CD14-positive monocyte (primary cell): Measurements from ENCODE around the gene NLRP4. TPM values are rescaled to one million over a fixed set of nuclear protein-coding genes. Genes with fewer than 3 reads are reported as not detected.

Source experiments
- DNase-seq, 3 donors: peaks; one replicate each; pipeline ENCODE4 v3.0.0-alpha.2; 2011 to 2022
- H2AFZ ChIP-seq: 2 replicates; pipeline ENCODE4 v1.6.0; 2012; ENCODE audit warnings: mild to moderate bottlenecking, low read depth, low read length, inconsistent platforms; ENCODE audit not compliant: insufficient read depth, poor library complexity, severe bottlenecking
- H3K27ac ChIP-seq, 2 donors: 1 replicate in 1 of 2; 2 replicates in 1 of 2; pipeline ENCODE4 v1.5.1; 2012 to 2013; ENCODE audit warnings: low read length in 2 of 2, control low read depth in 1 of 2, inconsistent platforms in 1 of 2, low read depth in 1 of 2, mild to moderate bottlenecking in 1 of 2
- H3K27me3 ChIP-seq, 2 donors: one replicate each; pipeline versions ENCODE4 v1.6.0 to v1.6.1; 2011 to 2013; ENCODE audit warnings: low read length in 2 of 2; ENCODE audit not compliant: control insufficient read depth in 2 of 2, insufficient read depth in 2 of 2
- H3K36me3 ChIP-seq, 2 donors: replicated peaks in 1 of 2; 1 replicate in 1 of 2; 2 replicates in 1 of 2; pipeline versions ENCODE4 v1.5.1 to v1.6.1; 2012 to 2013; ENCODE audit warnings: low read length in 2 of 2, control low read depth in 1 of 2, inconsistent platforms in 1 of 2, mild to moderate bottlenecking in 1 of 2; ENCODE audit not compliant: insufficient read depth in 2 of 2, control insufficient read depth in 1 of 2
- H3K4me1 ChIP-seq, 2 donors: 1 replicate in 1 of 2; 2 replicates in 1 of 2; pipeline versions ENCODE4 v1.5.1 to v1.6.1; 2012 to 2013; ENCODE audit warnings: low read length in 2 of 2, control low read depth in 1 of 2, inconsistent platforms in 1 of 2, mild to moderate bottlenecking in 1 of 2, moderate library complexity in 1 of 2; ENCODE audit not compliant: insufficient read depth in 2 of 2, control insufficient read depth in 1 of 2
- H3K4me2 ChIP-seq: replicated peaks from 2 replicates; pipeline ENCODE3; 2012; ENCODE audit warnings: low read length, moderate library complexity, mild to moderate bottlenecking; ENCODE audit not compliant: poor library complexity, severe bottlenecking; ENCODE audit errors: extremely low read depth
- H3K4me3 ChIP-seq, 3 experiments: fragments of 200-600 bp in 1 of 3; sonication (generic) in 1 of 3; replicated peaks in 1 of 3; 1 replicate in 2 of 3; 2 replicates in 1 of 3; pipeline ENCODE4 v1.5.1; 2011 to 2013; ENCODE audit warnings: low read length in 3 of 3, mild to moderate bottlenecking in 3 of 3, control low read depth in 2 of 3, low read depth in 2 of 3, inconsistent platforms in 1 of 3, moderate library complexity in 1 of 3
- H3K79me2 ChIP-seq: 2 replicates; pipeline ENCODE4 v1.6.0; 2012; ENCODE audit warnings: mild to moderate bottlenecking, control low read depth, inconsistent platforms, low read length, moderate library complexity; ENCODE audit not compliant: insufficient read depth
- H3K9ac ChIP-seq: 2 replicates; pipeline ENCODE4 v1.6.0; 2017; ENCODE audit warnings: low read length, mild to moderate bottlenecking; ENCODE audit not compliant: insufficient read depth, poor library complexity, severe bottlenecking
- H3K9me3 ChIP-seq, 2 donors: replicated peaks in 1 of 2; 1 replicate in 1 of 2; 2 replicates in 1 of 2; pipeline versions ENCODE4 v1.5.1 to v1.6.1; 2012 to 2013; ENCODE audit warnings: low read length in 2 of 2, control low read depth in 1 of 2; ENCODE audit not compliant: control insufficient read depth in 1 of 2, insufficient read depth in 1 of 2
- H4K20me1 ChIP-seq: 2 replicates; pipeline ENCODE4 v1.6.0; 2012; ENCODE audit warnings: mild to moderate bottlenecking, low read length, control low read depth, moderate library complexity; ENCODE audit not compliant: insufficient read depth
- H3K27ac Mint-ChIP-seq, 7 donors: one replicate each; pipeline ENCODE4 v1.8.0; 2020; ENCODE audit warnings: mild to moderate bottlenecking in 7 of 7, mixed read lengths in 7 of 7, moderate library complexity in 6 of 7, inconsistent platforms in 2 of 7
- H3K27me3 Mint-ChIP-seq, 3 donors: one replicate each; pipeline ENCODE4 v1.8.0; 2021 to 2022; ENCODE audit warnings: low read depth in 3 of 3, mild to moderate bottlenecking in 3 of 3, mixed read lengths in 3 of 3, moderate library complexity in 3 of 3, inconsistent platforms in 1 of 3
- H3K36me3 Mint-ChIP-seq, 2 donors: one replicate each; pipeline ENCODE4 v1.8.0; 2020; ENCODE audit warnings: mixed read lengths in 2 of 2, inconsistent platforms in 1 of 2, mild to moderate bottlenecking in 1 of 2
- H3K4me1 Mint-ChIP-seq: one replicate; pipeline ENCODE4 v1.8.0; 2020; ENCODE audit warnings: mild to moderate bottlenecking, mixed read lengths
- H3K4me3 Mint-ChIP-seq, 2 donors: one replicate each; pipeline ENCODE4 v1.8.0; 2020; ENCODE audit warnings: mild to moderate bottlenecking in 2 of 2, mixed read lengths in 2 of 2, moderate library complexity in 1 of 2
- H3K9me3 Mint-ChIP-seq, 7 donors: one replicate each; pipeline ENCODE4 v1.8.0; 2020 to 2022; ENCODE audit warnings: mixed read lengths in 7 of 7, mild to moderate bottlenecking in 6 of 7, moderate library complexity in 6 of 7, inconsistent platforms in 2 of 7
- WGBS: methylation state at CpG from one replicate; pipeline ENCODE4 v1.1.5; 2013; ENCODE audit warnings: missing lambda C conversion rate; ENCODE audit not compliant: insufficient coverage; 5-methylcytosine and 5-hydroxymethylcytosine counted together
- intact Hi-C, 2 donors: fragments of 100-400 bp; cut with micrococcal nuclease; formaldehyde crosslinking; loops; one replicate each; pipeline versions ENCODE4 v1.15.0 to v1.15.1; 2023
- polyA plus RNA-seq, 3 donors: library from polyadenylated mRNA; depleted of rRNA in 1 of 3; unstranded in 2 of 3; stranded (reverse) in 1 of 3; fragments of 300-500 nt in 2 of 3; fragments of >200 nt in 1 of 3; fragmentation: Illumina TruSeq in 2 of 3; gene quantifications; 1 replicate in 2 of 3; 2 replicates in 1 of 3; pipeline ENCODE4 v1.2.3, GENCODE V29; 2012 to 2021
- TF ChIP-seq, protein P1 (sequence below): fragments of 200-600 bp; IDR thresholded peaks from one replicate; pipeline ENCODE4 v1.8.0; 2022; ENCODE audit warnings: antibody characterized with exemption, mild to moderate bottlenecking

The NLRP4 gene
- polyA plus RNA-seq, 3 donors: not detected

DNA sequence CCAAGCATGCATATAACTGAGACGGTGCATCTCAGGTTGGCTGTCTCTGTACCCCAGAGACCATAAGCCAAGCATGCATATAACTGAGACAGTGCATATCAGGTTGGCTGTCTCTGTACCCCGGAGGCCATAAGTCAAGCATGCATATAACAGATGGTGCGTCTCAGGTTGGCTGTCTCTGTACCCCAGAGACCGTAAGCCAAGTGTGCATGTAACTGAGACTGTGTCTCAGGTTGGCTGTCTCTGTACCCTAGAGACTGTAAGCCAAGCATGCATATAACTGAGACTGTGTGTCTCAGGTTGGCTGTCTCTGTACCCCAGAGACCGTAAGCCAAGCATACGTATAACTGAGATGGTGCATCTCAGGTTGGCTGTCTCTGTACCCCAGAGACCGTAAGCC is 30.8 kb downstream of the NLRP4 start:
- Mint-ChIP-seq H3K4me3 (no peak overlapping the region), H3K36me3 (no peaks in the 10 kb centered on the region), H3K27ac (peak overlapping the region in 1 of 7 donors; percentile 6), H3K4me1 (no peaks in the 10 kb centered on the region), H3K9me3 (peaks cover 25 to 61% (median 53%) of the 10 kb centered on the region in 7 donors), H3K27me3 (peaks cover 0 to 3% (median 1%) of the 10 kb centered on the region in 3 donors)
- no peaks in the 10 kb centered on the region for H3K79me2 ChIP-seq
- no peak overlapping the region for H3K27ac ChIP-seq
- no peak overlapping the region for H3K4me2 ChIP-seq
- intact Hi-C loops: no loop called here
- 95% methylated on average over 6 of the region's 7 CpGs for WGBS
- no peaks in the 10 kb centered on the region for H4K20me1 ChIP-seq
- H3K4me3 ChIP-seq: no peak overlapping the region
- H2AFZ ChIP-seq: no peak overlapping the region
- no peak for DNase-seq
- H3K9ac ChIP-seq: no peak overlapping the region
- H3K27me3 ChIP-seq: no peaks in the 10 kb centered on the region
- H3K9me3 ChIP-seq: peaks cover 41 to 80% of the 10 kb centered on the region in 2 donors
- TF ChIP-seq, protein P1, sequence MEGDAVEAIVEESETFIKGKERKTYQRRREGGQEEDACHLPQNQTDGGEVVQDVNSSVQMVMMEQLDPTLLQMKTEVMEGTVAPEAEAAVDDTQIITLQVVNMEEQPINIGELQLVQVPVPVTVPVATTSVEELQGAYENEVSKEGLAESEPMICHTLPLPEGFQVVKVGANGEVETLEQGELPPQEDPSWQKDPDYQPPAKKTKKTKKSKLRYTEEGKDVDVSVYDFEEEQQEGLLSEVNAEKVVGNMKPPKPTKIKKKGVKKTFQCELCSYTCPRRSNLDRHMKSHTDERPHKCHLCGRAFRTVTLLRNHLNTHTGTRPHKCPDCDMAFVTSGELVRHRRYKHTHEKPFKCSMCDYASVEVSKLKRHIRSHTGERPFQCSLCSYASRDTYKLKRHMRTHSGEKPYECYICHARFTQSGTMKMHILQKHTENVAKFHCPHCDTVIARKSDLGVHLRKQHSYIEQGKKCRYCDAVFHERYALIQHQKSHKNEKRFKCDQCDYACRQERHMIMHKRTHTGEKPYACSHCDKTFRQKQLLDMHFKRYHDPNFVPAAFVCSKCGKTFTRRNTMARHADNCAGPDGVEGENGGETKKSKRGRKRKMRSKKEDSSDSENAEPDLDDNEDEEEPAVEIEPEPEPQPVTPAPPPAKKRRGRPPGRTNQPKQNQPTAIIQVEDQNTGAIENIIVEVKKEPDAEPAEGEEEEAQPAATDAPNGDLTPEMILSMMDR: no peak
- H3K4me1 ChIP-seq: no peaks in the 10 kb centered on the region
- no peaks in the 10 kb centered on the region for H3K36me3 ChIP-seq

DNA sequence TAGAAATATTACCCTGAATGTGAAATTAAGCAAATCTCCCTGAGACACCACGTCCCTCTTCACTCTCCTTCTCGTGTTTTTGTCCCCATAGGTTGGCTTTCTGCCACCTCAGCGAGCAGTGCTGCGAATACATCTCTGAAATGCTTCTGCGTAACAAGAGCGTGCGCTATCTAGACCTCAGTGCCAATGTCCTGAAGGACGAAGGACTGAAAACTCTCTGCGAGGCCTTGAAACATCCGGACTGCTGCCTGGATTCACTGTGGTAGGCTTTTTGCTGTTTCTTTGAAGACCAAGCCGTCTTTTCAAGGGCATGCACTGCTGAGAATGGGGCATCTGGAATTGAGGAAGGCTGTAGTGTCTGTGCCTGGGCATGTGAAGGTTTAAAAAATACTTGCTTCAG is 34.4 kb downstream of the NLRP4 start:
- Histone ChIP-seq H3K27me3 (no peaks in the 10 kb centered on the region), H3K27ac (no peak overlapping the region), H3K9me3 (peaks cover 41 to 57% of the 10 kb centered on the region in 2 donors), H3K4me3 (no peak overlapping the region), H3K4me1 (no peaks in the 10 kb centered on the region), H3K9ac (no peak overlapping the region), H2AFZ (no peak overlapping the region), H4K20me1 (no peaks in the 10 kb centered on the region), H3K79me2 (no peaks in the 10 kb centered on the region), H3K4me2 (no peak overlapping the region), H3K36me3 (no peaks in the 10 kb centered on the region)
- Mint-ChIP-seq H3K27me3 (peaks cover 0 to 2% (median 0%) of the 10 kb centered on the region in 3 donors), H3K27ac (no peak overlapping the region), H3K4me3 (no peak overlapping the region), H3K4me1 (no peaks in the 10 kb centered on the region), H3K9me3 (peaks cover 25 to 54% (median 48%) of the 10 kb centered on the region in 7 donors), H3K36me3 (no peaks in the 10 kb centered on the region)
- intact Hi-C loops: no loop called here
- no peak for DNase-seq
- WGBS: 91% methylated on average over 10 of the region's 11 CpGs
- TF ChIP-seq, protein P1: no peak
